GM12875 (cell line): ENCODE results near the gene CELA2B.
"Not testable (repeated sequence)": the region's sequence is repeated elsewhere in the genome, so short reads cannot be mapped to it uniquely, and the experiment has no call there.

ENCODE experiments used
- H3K4me3 ChIP-seq: one replicate; pipeline ENCODE4 v1.5.1; 2011; ENCODE audit warnings: low read depth, low read length, control low read depth
- TF ChIP-seq, protein P1 (sequence below): IDR thresholded peaks from 2 replicates; pipeline ENCODE4 v1.5.1; 2011; ENCODE audit warnings: low read depth, mild to moderate bottlenecking, control low read depth, inconsistent platforms, low read length, moderate library complexity, borderline replicate concordance; ENCODE audit not compliant: insufficient read depth

CELA2B gene

DNA sequence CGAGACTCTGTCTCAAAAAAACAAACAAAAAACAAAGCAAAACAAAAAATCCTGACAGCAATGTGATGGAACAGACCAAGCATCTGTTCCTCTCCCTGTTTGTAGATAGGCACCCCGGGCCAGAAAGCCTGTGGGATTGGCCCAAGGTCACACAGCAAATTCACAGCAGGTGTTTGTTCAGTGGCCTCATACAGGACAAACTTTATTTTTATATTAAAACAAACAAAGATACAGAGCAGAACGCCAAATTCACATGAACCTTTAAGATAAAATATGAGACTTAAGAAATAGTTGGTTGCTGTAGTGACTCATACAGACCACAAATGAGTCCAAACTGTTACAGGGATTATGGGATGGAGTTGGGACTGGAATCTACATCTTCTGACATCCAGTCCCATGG, 21.6 kb upstream of the CELA2B start:
- TF ChIP-seq, protein P1, sequence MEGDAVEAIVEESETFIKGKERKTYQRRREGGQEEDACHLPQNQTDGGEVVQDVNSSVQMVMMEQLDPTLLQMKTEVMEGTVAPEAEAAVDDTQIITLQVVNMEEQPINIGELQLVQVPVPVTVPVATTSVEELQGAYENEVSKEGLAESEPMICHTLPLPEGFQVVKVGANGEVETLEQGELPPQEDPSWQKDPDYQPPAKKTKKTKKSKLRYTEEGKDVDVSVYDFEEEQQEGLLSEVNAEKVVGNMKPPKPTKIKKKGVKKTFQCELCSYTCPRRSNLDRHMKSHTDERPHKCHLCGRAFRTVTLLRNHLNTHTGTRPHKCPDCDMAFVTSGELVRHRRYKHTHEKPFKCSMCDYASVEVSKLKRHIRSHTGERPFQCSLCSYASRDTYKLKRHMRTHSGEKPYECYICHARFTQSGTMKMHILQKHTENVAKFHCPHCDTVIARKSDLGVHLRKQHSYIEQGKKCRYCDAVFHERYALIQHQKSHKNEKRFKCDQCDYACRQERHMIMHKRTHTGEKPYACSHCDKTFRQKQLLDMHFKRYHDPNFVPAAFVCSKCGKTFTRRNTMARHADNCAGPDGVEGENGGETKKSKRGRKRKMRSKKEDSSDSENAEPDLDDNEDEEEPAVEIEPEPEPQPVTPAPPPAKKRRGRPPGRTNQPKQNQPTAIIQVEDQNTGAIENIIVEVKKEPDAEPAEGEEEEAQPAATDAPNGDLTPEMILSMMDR, result no peak
- no peak overlapping the region for H3K4me3 ChIP-seq

DNA sequence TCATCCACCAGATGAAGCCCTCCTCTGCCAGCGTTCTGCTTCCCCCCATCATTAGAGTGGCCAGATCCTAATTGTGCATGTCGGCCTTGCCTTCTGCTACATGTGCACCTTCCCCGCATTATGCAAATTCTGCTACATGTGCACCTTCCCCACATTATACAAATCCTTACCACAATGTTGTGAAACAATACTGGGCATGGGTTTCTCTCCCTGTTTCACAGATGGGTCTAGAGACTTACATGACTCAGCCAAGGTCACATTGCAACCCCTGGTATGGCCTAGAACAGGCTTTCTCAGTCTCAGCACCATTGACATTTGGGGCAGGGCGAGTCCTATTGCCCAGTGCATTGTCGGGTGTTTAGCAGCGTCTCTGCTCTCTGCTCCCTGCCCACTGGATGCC, 20.4 kb upstream of the CELA2B start:
- TF ChIP-seq, protein P1, result no peak
- H3K4me3 ChIP-seq, result no peak overlapping the region

GRCh38 chr1:15456313-15456954, 19.5 kb upstream of the CELA2B start, which contains the start of gene CELA2A:
Gene CELA2A (plus strand): TSS chr1:15456732. CDS start chr1:15456754, 22 bp downstream.
- no peak within 1 kb of the TSS for H3K4me3 ChIP-seq
- TF ChIP-seq, protein P1, result no peak

GRCh38 chr1:15457585-15457984, 18.3 kb upstream of the CELA2B start:
- TF ChIP-seq, protein P1, result no peak
- H3K4me3 ChIP-seq, result no peak overlapping the region

DNA sequence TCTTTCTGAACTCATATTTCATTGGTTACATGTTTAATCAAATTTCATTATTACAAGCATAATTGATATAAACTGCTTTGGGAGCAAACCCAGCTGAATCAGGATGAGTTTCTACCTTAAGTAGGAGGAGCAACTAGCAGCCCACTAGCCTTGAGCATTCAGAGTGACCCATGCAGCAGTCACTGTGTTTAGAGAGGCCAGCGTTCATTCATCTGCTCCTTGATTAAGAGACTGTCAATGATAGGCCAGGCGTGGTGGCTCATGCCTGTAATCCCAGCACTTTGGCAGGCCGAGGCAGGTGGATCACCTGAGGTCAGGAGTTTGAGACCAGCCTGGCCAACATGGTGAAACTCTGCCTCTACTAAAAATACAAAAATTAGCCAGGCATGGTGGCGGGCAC, 17.5 kb upstream of the CELA2B start:
- H3K4me3 ChIP-seq, result not testable (repeated sequence)

DNA sequence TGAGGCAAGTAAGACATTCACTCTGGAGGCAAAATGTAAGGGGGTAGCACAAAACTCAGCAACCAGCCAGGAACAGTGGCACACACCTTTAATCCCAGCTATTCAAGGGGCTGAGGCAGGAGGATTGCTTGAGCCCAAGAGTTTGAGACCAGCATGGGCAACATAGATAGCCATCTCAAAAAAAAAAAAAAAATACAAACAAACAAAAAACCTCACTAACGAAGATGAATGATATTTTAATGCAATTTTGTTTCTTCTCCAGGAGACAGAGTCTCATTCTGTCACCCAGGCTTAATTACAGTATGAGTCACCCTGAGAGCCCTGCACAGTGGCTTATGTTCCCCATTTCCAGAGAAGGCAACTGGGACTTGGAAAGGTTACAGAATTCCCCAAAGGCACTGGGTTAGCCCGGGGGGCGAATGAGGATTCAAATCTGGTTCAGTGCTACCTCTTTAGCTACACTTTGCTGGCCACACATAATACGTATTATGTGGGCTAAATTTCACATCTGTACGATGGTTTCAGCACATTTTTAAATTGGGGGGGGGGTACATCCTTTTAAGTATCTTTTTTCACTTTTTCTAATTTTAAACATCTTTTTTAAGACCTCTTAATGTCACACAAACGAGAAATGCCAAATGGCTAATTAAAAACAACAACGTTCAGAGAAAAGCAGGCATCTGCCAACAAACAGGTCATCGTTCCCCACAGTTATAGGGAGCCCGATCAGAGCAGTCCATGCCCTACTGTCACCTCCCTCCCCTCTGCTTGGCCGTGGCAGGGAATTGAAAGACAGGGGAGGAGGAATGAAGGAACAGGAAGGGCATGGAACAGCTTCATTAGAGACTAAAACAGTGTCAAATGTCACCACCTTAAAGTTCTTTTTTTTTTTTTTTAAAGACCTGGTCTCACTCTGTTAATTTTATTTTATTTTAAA, 15.9 kb upstream of the CELA2B start:
- TF ChIP-seq, protein P1, result no peak
- no peak overlapping the region for H3K4me3 ChIP-seq

GRCh38 chr1:15460708-15461095, 15.2 kb upstream of the CELA2B start:
- TF ChIP-seq, protein P1, result no peak
- H3K4me3 ChIP-seq, result no peak overlapping the region

DNA sequence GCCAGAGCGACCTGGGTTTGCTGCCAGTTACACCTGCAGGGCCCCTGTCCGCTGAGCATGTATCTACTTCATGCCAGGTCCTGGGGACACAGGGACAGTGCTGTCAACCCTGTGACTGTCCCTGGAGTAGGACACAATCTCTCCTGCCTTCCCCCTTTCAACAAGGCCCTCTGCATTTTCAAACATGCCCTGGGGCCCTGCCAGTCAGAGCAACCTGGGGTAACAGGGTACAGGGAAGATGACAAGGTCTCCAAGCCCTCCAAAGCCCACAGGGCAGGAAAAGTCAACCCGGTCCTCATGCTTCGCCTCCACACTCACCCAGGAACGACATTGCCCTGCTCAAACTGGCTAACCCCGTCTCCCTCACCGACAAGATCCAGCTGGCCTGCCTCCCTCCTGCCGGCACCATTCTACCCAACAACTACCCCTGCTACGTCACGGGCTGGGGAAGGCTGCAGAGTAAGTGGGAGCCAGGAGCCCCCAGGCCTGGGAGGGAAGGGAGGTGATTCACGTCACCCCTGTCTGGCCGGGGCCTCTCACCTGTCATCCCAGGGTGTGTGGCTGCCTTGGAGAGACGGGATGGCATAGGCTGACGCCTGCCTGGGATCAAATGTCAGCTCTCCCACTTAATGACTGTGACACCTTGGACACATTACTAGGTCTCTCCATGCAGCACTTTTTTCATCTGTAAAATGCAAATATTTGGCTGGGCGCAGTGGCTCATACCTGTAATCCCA, 12.7 kb upstream of the CELA2B start:
- H3K4me3 ChIP-seq, result not testable (repeated sequence)

DNA sequence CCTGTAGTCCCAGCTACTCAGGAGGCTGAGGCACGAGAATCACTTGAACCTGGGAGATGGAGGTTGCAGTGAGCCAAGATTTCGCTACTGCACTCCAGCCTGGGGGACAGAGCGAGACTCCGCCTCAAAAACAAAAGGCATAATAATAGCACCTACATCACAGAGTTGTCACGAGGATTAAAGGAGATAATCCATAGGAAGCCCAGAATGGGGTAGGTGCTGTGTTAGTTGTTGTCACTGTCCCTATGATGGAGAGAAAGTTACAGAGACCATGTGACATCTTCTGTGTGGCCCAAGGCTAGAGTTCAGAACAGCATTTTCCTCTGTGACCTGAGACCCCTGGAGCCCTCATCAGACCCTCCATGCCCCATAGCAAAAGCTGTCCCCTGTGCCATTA, 12.0 kb upstream of the CELA2B start:
- H3K4me3 ChIP-seq, result not testable (repeated sequence)
